WERI-Rb-1 (cell line): ENCODE results near the gene NEURL3.

ENCODE experiments used
- DNase-seq: peaks from one replicate; pipeline ENCODE4 v3.0.0-alpha.2; 2020
- H3K27ac ChIP-seq: fragments of 250-450 bp; sonication (Bioruptor Pico); 2 replicates; pipeline ENCODE4 v1.5.1; 2020; ENCODE audit warnings: mild to moderate bottlenecking, moderate library complexity
- H3K27me3 ChIP-seq: fragments of 250-450 bp; sonication (Bioruptor Pico); 2 replicates; pipeline ENCODE4 v1.5.1; 2021; ENCODE audit warnings: mild to moderate bottlenecking, low read depth, moderate library complexity; ENCODE audit not compliant: insufficient read depth, severe bottlenecking
- H3K36me3 ChIP-seq: fragments of 250-450 bp; sonication (Bioruptor Pico); 2 replicates; pipeline ENCODE4 v1.5.1; 2020; ENCODE audit warnings: mild to moderate bottlenecking, moderate library complexity
- H3K4me3 ChIP-seq: 2 replicates; pipeline ENCODE4 v1.5.1; 2011; ENCODE audit warnings: low read depth, mild to moderate bottlenecking, control low read depth, low read length
- H3K9me3 ChIP-seq: fragments of 250-450 bp; sonication (Bioruptor Pico); 2 replicates; pipeline ENCODE4 v1.5.1; 2021; ENCODE audit warnings: mild to moderate bottlenecking, moderate library complexity; ENCODE audit not compliant: severe bottlenecking
- CTCF ChIP-seq: IDR thresholded peaks from 2 replicates; pipeline ENCODE4 v1.5.1; 2011; ENCODE audit warnings: low read depth, mild to moderate bottlenecking, control low read depth, inconsistent platforms, low read length

The NEURL3 gene

GRCh38 chr2:96551605-96552314 lies 46.6 kb upstream of the NEURL3 start:
- no peak overlapping the region for H3K4me3 ChIP-seq
- H3K36me3 ChIP-seq, result no peaks in the 10 kb centered on the region
- no peak for TF ChIP-seq CTCF
- no peak for DNase-seq
- no peaks in the 10 kb centered on the region for H3K9me3 ChIP-seq
- no peak overlapping the region for H3K27ac ChIP-seq
- no peaks in the 10 kb centered on the region for H3K27me3 ChIP-seq

- Histone ChIP-seq H3K27me3 (no peaks in the 10 kb centered on the region), H3K36me3 (no peaks in the 10 kb centered on the region), H3K27ac (no peak overlapping the region), H3K9me3 (peaks cover 7% of the 10 kb centered on the region), H3K4me3 (no peak overlapping the region)
- TF ChIP-seq CTCF, result no peak
- DNase-seq, result no peak
These were observed 45.8 kb upstream of the NEURL3 start for GRCh38 chr2:96550787-96551604.

- DNase-seq, result peak; percentile 62
- Histone ChIP-seq H3K27ac (no peak overlapping the region), H3K4me3 (no peak overlapping the region), H3K27me3 (no peaks in the 10 kb centered on the region), H3K9me3 (peaks cover 7% of the 10 kb centered on the region), H3K36me3 (no peaks in the 10 kb centered on the region)
- peak; percentile 59 for TF ChIP-seq CTCF
These were observed 45.0 kb upstream of the NEURL3 start for GRCh38 chr2:96549967-96550786.

- peaks cover 7% of the 10 kb centered on the region for H3K9me3 ChIP-seq
- no peak for TF ChIP-seq CTCF
- DNase-seq, result no peak
- H3K36me3 ChIP-seq, result no peaks in the 10 kb centered on the region
- no peak overlapping the region for H3K4me3 ChIP-seq
- no peaks in the 10 kb centered on the region for H3K27me3 ChIP-seq
- H3K27ac ChIP-seq, result no peak overlapping the region
These were observed 44.3 kb upstream of the NEURL3 start for GRCh38 chr2:96549466-96549785.

GRCh38 chr2:96548558-96549465 lies 43.7 kb upstream of the NEURL3 start:
- Histone ChIP-seq H3K36me3 (no peaks in the 10 kb centered on the region), H3K27me3 (no peaks in the 10 kb centered on the region), H3K4me3 (no peak overlapping the region), H3K9me3 (peaks cover 7% of the 10 kb centered on the region), H3K27ac (no peak overlapping the region)
- TF ChIP-seq CTCF, result no peak
- DNase-seq, result no peak
